GM19025 (cell line): ENCODE data around the gene CCN2.
"Not testable (repeated sequence)": the region's sequence is repeated elsewhere in the genome, so short reads cannot be mapped to it uniquely, and the experiment has no call there.

Experiments
- ATAC-seq: cut with Tn5 transposase; IDR thresholded peaks from one replicate; pipeline ENCODE4 v1.9.1; 2021; ENCODE audit warnings: mild to moderate bottlenecking, low read depth, moderate library complexity; ENCODE audit not compliant: unreplicated experiment

CCN2 gene

DNA sequence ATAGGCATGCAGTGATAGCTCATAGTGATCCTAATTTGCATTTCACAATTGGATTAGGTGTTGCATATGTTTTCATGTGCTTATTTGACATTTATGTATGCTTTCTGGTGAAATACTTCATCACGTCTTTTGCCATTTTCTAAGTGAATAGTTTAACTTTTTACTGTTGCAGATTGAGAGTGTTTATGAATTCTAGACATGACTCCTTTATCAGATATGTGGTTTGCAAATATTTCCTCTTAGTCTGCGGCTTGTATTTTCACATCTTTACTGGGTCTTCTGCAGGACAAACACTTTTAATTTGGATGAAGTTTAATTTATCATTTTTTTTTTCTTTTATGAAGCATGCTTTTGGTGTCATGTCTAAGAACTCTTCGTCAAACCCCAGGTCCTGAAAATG, 39.2 kb downstream of the CCN2 start:
- no peak for ATAC-seq

DNA sequence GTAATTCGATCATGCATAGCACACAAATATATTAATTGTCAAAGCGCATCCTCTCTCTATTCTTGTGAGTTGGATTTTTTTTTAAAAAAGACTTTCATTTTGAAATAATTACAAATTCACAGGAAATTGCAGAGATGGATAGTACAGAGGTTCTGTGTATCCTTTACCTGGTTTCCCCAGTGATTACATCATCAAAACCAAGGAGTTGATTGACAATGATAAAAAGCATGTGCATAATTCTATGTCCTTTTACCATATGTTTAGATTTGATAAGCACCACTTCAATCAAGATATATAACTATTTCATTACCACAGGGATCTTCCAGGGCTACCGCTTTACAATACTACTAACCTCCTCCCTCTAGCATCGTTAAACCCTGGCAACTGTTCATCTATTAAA, 40.2 kb downstream of the CCN2 start:
- ATAC-seq = no peak

DNA sequence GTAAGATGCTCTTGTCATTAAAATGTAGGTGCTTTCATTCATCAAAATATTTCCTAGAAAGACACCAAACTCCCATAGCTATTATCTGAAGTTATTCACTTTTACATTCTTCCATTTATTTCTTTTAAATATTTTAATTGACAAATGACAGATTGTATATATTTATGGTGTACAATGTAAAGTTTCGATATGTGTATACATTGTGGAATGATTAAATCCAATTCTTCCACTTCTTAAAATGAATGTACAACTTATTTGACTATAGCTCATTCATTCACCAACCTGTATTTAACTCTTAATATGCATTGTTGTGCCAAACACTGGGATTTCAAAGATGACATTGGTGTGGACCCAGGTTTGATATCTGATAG, 41.0 kb downstream of the CCN2 start:
- no peak for ATAC-seq

DNA sequence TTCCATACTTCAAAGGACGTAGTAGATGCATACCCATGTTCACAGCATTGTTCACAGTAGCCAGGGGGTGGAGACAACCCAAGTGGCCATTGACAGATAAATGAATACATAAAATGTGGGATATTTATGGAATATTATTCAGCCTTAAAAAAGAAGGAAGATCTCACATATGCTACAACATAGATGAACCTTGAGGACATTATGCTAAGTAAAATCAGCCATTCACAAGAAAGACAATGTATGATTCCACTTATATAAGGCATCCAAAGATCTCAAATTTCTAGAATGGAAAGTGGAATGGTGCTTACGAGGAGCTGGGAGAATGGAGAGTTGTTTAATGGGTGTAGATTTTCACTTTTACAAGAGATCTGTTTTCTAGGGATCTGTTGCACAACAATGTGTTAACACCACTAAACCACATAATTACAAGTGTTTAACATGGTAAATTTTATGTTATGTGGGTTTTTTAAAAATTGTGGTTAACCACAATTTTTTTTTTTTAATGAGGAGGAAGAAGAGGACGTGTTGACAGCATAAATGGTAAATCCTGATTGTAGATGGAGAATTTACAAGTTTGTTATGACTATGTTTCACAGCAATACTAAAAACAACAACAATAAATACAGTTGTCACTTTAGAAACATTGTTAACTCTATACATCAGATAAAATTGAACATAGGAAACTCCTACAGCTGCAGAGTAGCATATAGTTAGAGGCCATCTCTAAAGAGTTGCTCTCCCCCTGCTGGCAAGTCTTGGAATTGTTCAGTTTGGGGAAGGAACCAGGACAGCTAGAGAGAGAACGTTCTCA, 41.6 kb downstream of the CCN2 start:
- peak; percentile 97 for ATAC-seq

DNA sequence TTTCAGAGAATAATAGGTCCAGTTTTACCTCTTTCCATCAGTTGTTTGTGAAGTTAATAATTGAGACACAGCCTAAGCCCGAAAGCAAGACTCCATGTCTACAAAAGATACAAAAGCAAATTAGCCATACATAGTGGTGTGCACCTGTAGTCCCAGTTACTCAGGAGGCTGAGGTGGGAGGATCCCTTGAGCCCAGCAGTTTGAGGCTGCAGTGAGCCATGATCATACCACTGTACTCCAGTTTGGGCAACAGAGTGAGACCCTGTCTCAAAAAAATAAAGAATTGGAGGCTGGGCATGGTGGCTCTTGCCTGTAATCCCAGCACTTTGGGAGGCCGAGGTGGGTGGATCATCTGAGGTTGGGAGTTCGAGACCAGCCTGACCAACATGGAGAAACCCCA, 42.4 kb downstream of the CCN2 start:
- not testable (repeated sequence) for ATAC-seq

DNA sequence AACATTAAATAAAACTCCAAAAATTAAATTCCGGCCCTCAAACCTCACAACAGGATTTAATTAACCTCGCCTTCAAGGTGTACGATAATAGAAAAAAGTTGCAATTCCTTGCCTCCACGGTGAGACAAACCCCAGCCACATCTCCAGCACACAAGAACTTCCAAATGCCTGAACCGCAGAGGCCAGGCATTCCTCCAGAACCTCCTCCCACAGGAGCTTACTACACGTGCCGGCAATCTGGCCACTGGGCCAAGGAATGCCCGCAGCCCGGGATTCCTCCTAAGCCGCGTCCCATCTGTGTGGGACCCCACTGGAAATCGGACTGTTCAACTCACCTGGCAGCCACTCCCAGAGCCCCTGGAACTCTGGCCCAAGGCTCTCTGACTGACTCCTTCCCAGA, 47.4 kb downstream of the CCN2 start:
- ATAC-seq = not testable (repeated sequence)

DNA sequence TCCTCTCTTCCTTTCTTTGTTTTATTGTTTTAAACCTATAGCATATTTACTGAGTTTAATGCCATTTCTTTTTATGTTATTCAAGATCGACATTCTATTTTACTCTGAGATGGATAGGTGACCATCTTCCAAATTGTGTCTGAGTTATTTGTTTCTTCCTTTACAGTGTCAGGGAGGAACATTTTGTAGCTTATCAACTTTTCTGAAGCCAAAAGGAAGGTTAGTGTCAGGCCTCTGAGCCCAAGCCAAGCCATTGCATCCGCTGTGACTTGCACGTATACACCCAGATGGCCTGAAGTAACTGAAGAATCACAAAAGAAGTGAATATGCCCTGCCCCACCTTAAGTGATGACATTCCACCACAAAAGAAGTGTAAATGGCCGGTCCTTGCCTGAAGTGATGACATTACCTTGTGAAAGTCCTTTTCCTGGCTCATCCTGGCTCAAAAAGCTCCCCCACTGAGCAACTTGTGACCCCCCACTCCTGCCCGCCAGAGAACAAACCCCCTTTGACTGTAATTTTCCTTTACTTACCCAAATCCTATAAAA, 49.8 kb downstream of the CCN2 start:
- not testable (repeated sequence) for ATAC-seq

DNA sequence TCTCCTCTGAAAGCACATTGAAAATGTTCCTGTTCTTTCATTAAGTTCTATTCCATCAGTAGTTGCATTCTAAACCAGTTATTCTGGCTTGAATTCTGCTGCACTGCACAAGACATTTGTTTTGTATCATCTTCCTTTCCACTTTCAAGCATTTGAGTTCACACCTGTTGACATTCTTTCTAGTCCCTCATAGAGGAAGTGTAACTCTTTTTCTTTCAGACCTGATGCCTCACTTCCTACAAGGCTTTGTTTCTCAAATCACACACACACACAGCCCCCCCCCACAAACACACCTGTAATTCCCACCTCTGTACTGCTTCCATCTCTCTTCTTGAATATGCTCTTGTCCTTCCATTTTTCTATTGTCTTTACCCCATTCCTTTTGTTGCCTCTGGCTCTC, 50.9 kb downstream of the CCN2 start:
- no peak for ATAC-seq

DNA sequence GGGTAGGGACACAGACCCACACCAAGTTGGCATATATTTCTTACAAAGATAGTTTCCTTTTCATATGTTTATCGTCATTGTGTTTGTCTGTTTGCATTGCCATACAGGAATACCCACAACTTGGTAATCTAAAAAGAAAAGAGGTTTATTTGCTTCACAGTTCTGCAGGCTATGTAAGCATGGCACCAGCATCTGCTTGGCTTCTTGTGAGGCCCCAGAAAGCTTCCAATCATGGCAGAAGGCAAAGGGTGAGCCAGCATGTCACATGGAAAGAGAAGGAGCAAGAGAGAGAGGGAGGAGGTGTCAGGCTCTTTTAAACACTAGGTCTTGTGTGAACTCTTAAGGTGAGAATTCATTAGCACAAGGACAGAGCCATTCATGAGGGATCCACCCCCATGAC, 52.5 kb downstream of the CCN2 start:
- ATAC-seq = no peak
